ENCODE data around the gene SPHK1.

Gene SPHK1

DNA sequence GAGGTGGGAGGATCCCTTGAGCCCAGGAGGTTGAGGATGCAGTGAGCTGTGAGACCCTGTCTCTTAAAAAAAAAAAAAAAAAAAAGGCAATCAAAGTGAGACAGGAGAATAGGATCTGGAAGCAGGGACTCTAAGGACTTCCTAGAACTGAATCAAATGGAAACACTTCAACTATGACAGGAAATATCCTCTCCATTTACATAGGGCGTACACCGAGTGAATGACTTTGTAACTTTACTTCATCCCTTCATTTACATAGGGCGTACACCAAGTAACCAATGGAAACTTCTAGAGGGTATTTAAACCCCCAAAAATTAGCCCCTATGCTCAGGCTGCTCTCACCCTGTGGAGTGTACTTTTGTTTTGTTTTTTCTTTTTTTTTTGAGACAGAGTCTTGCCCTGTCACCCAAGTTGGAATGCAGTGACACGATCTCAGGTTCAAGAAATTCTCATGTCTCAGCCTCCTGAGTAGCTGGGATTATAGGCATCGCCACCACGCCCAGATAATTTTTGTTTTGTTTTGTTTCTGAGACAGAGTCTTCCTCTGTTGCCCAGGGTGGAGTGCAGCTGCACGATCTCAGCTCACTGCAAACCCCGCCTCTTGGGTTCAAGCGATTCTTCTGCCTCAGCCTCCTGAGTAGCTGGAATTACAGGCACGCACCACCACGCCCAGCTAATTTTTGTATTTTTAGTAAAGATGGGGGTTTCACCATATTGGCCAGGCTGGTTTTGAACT is 21.1 kb upstream of the SPHK1 start:
- DNase-seq (ENCODE audit: low spot score) = no peak

DNA sequence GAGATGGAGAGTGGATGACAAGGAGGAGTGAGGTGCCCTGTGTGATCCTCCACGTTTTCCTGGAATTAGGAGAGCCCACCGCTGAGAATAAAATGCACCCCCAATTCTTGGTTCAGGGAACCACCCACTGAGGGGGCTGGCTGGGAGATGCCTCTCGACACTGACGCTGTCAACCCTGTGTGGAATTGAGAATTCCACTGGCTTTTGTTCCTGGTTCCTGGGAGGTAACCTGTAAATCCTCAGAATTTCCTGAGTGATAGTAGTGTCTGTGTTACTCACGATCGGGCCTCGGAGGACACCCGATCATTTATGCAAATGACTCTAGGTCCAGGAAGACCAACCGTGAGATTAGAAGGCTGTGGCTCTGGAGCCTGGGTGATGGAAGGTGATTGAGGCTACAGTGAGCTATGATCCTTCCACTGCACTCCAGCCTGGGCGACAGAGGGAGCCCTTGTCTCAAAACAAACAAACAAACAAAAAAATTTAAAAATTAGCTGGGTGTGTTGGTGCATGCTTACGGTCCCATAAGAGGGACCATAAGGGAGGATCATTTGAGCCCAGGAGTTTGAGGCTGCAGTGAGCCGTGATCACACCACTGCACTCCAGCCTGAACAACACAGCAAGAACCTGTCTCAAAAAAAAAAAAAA is 19.0 kb upstream of the SPHK1 start:
- no peak for DNase-seq (ENCODE audit: low spot score)

DNA sequence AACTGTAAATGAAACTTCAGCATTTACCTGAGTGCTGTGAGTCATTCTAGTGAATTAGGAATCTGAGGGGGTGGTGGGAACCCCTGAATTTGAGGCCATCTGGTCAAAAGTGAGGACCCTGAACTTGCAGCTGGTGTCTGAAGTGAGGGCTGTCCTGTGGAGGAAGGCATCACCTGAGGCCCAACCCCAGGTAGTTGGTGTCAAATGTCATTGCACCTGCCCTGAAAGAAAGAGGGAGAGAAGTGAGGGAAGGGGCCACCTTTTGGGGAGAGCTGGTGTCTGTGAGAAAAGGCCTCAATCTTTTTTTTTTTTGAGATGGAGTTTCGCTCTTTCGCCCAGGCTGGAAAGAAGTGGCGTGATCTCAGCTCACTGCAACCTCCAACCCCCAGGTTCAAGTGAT is 18.2 kb upstream of the SPHK1 start:
- DNase-seq (ENCODE audit: low spot score) = no peak

GRCh38 chr17:76367642-76368041 is 16.8 kb upstream of the SPHK1 start:
- DNase-seq (ENCODE audit: low spot score) = no peak

DNA sequence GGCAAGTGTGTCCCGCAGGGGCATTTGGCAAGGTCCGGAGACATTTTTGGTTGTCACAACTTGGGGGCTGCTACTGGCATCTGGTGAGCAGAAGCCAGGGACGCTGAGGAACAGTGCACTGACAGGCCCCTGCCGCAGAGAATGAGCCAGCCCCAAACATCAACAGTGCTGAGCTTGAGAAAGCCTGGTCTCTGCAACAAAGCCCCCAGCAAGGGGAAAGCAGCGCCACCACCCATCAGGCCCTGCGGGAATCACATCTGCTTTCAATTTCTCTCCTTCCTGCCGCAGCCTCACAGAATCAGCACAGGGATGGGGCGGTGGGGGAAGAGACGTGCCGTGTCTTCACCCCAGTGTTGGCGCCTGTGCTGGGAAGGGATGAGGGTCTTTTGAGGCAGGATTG is 15.9 kb upstream of the SPHK1 start:
- no peak for DNase-seq (ENCODE audit: low spot score)

DNA sequence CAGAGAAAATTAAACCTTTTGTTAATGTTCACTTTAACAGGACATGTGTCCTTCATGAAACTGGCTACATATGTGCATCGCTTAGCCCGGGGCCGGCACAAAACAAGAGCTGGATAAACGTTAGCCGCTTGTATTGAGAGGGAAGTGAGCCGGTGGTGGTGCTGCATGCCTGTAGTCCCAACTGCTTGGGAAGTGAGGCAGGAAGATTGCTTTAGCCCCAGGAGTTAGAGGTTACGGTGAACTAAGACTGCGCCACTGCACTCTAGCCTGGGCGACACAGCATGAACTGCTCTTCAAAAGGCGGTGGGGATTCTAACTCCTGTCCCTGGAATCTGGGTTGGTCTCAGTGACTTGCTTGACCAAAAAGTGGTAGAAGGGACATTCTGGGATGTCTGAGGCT is 15.0 kb upstream of the SPHK1 start:
- DNase-seq (ENCODE audit: low spot score) = no peak

GRCh38 chr17:76369804-76370203 is 14.6 kb upstream of the SPHK1 start:
- DNase-seq (ENCODE audit: low spot score) = no peak

DNA sequence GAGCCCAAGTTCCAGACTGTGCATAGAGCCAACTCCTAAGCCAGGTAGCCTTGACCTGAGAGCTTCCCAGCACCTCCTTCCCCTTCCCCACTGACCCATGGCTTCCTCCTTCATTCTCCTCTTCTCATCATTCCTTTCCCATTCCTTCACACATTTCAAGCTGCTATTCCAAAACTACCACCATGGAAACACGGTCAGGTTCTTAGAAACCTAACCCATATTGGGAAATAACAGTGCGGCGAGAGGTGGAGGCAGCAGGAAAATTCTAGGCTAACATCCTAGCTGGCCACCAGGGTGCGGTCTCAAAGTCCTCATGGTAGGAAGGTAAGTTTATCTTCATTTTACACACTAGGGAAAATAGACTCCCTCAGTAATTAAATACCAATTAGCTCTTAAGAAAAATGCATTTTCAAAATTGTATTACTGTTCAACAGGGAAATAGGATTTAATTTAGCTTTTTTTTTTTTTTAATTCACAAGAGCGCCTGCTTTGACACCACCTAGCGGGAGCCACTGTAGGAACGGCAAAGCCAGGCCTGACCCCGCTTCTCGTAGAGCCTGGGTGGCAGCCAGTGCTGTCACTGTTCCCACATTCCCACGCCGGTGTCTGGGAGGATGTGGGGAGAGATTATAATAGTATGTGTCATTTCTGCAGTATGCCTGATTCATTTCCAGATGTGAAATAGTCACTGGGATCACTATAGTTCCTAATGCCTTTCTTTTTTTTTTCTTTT is 14.0 kb upstream of the SPHK1 start:
- DNase-seq (ENCODE audit: low spot score) = peak; percentile 95

- peak; percentile 74 for DNase-seq (ENCODE audit: low spot score)
Measured at GRCh38 chr17:76371656-76372628, 12.5 kb upstream of the SPHK1 start.

DNA sequence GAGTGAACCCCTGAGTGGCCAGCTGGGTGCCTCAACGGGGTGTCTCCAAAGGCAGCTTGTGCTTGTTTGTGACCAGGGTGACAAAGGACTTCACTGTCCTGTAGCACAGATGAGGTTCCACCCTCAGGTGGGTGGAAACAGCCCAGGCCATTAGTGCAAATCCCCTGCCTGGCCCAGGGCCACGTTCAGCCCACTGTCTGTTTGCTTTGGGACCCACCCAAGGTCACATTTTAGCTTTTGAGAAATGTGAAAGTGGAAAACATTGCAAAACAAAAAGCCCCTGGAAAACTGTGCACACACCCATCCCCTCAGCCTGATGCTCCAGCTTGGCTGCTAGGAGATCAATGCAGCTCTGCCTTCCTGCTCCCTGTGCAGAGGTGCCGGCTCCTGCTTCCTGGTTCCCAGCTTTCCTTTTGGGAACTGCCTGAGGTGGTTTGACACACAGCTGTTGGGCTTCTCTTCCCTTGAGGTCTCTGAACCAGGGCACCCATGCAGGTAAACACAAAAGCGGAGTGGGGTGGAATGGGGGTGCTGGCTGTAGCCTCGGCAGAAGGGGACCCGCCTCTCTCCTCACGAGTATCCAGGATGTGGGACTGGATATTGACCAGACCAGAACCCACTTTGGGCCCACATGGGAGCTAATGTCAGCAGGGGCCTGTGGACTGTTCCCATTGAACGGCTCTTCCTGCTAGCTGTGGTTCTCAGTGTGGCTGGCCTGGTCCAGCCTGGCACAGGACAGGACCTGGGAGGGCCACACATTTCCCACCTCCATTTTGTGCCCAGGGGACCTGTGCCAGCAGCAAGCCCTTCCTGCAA is 7.9 kb upstream of the SPHK1 start:
- no peak for DNase-seq (ENCODE audit: low spot score)

DNA sequence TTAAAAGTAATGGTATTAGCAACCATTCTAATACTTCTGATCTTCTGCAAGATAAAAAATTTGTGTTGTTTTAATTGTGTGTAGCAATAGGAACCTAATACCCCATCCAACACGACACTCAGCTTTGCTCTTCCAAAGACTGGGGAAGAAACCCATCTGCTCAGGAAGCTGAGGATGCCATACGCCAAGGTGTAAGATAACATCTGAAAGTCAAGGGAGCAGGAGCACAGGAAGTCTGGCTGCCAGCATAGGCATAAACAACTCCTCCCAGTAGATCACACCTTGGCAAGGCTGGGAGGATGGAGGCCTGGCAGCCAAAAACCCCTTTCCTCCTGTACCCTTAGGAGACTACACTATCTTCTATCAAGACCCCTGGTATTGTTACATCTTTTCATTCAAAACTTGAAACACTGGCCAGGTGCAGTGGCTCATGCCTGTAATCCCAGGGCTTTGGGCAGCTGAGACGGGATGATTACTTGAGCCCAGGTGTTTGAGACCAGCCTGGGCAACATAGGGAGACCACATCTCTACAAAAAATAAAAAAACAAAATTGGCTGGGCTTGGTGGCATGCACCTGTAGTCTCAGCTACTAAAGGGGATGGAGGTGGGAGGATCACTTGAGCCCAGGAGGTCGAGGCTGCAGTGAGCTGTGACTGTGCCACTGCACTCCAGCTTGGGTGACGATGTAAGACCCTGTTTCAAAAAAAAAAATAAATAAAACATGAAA is 5.7 kb upstream of the SPHK1 start:
- no peak for DNase-seq (ENCODE audit: low spot score)

- no peak for DNase-seq (ENCODE audit: low spot score)
Measured at GRCh38 chr17:76379275-76379641, 5.2 kb upstream of the SPHK1 start.

DNA sequence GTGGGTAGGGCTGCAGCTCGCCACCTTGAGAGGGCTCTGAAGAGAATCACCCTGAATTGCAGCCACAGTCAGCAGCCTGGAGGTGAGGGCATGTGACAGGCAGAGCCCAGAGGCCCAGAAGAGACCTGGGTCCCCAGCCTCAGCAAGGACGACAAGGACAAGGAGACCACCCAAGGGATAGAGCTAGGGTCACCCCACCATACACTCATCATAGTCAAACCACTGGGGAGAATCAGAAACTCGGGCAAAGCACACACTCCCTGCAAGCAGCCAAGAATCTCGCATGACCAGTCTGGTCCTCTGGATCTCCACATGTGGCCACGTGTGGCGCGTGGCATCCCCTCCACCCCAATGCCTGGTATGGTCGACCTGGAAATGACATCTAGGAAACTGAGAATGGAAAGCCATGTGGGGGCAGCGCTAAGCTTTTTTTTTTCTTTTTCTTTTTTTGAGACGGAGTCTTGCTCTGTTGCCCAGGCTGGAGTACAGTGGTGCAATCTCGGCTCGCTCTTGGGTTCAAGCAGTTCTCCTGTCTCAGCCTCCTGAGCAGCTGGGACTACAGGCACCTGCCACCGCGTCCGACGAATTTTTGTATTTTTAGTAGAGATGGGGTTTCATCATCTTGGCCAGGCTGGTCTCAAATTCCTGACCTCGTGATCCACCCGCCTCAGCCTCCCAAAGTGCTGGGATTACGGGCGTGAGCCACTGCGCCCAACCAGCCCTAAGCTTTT is 4.6 kb upstream of the SPHK1 start:
- DNase-seq (ENCODE audit: low spot score) = no peak

DNA sequence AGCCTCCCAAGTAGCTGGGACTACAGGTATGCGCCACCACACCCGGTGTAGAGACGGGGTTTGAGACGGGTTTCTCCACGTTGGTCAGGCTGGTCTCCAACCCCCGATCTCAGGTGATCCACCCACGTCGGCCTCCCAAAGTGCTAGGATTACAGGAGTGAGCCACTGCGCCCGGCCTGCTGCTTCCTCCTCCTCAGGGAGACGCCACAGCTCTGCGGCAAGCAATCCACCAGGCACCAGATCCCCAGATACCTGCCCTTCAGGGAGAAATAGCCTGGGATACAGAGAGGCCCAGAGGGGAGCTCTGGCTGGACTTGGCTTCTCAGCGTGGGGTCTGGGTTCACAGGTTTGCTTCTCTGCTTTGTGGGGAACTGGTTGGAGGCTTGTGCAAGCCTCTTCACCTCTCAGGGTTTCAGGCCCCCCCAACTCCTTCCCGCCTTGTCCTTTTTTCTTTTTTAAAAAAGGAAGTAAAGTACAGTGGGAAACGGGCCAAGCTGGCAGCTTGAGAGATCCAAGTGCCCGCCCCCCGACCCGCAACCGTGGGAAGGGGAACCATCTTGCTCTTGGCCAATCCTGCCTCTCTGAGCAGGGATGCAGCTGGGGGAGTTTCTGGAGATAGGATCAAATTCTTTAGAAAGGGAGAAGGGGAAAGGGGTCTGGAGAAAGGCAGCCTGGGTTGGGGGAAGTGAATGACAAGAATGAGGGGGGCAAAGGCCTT is 2.6 kb upstream of the SPHK1 start:
- no peak for DNase-seq (ENCODE audit: low spot score)

GRCh38 chr17:76382351-76382802 is 2.0 kb upstream of the SPHK1 start:
- no peak for DNase-seq (ENCODE audit: low spot score)

DNA sequence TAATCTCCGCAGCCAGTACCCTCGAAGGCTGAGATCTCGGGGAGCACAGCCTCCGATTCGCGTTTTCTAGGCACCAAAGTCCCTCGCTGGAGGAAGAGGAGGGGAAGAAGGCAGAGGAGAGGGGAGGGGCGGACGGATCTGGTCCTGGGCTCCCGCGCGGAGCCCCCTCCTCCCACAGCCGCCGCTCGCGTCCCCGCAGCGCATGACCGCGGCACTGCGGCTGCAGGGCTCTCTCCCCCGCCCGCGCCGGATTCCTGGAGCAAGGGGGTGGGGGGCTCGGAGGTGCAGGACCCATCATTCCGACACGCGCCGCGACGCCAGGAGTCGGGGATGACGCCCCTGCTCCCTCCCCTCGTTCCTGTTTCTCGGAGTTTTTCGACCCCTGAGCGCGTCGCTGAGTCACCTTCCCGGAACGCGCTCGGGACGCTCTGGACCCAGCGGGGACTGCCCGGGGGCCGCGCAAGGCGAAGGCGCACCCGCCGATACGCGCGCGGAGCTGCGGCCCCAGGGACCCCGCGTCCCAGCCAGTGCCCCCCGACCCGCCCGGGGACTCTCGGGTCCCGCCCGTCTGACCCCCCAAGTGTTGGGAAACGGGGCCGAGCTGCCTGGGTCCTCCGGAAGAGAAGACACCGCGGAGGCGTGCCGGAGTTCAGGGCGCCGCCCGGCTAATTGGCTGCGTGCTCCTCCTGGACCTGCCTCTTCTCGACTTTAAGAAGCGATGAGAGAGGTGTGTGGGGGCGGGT is 1.4 kb upstream of the SPHK1 start:
- peak; percentile 86 for DNase-seq (ENCODE audit: low spot score)

GRCh38 chr17:76383546-76384221 is 725 bp upstream of the SPHK1 start:
- peak; percentile 84 for DNase-seq (ENCODE audit: low spot score)

All from hepatic stellate cell (primary cell).